GM21717 (cell line): ENCODE measurements around the gene S100A9.

Experiments used
- ATAC-seq: cut with Tn5 transposase; IDR thresholded peaks from one replicate; pipeline ENCODE4 v1.9.1; 2021; ENCODE audit warnings: mild to moderate bottlenecking, moderate library complexity; ENCODE audit not compliant: unreplicated experiment

Gene S100A9

DNA sequence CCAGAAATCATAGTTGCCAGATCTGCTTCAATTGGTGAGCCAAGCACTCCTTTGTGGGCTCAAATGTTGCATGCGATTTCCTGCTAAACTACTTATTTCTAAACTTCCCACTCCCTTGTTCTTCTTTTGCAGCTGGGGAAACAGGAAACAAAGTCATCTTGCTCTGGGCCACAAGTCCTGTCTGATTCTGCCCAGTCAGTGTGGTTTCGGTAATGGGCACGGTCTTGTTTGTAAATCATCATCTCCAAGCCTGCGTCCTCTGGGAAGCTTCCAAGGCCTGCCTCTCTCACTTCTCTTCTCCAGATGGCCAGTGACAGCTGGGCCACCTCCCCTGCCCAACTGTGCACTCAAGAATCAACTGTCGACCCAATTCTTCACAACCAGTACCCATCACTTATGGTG is 28.8 kb downstream of the S100A9 start:
- ATAC-seq: no peak

GRCh38 chr1:153387001-153387400 is 29.3 kb downstream of the S100A9 start:
- no peak for ATAC-seq

DNA sequence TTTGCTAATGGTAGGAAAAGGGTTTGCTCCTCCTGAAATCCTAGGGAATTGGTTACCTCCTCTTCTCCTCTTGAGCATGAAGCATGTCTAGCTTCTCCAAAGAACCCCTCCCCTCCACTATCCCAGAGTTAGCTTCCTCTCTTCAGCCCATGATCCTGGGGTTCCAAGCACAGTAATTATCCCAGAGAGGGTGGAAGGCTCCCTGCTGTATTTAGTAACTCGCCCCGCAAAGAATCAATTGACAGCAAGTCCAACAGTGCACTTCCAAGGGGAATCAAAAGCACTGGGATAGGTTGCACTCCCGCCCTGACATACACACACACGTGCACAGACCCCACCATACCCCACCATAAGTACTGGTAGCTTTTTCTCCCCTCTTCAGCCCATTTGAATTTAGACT is 30.1 kb downstream of the S100A9 start:
- ATAC-seq: no peak

GRCh38 chr1:153389401-153389800 is 31.7 kb downstream of the S100A9 start:
- no peak for ATAC-seq

GRCh38 chr1:153389973-153390879 is 32.6 kb downstream of the S100A9 start:
- no peak for ATAC-seq

GRCh38 chr1:153390938-153391710 is 33.5 kb downstream of the S100A9 start, which contains the start of gene S100A8:
Gene S100A8 (minus strand): TSS chr1:153391073. CDS start chr1:153390535, 538 bp downstream.
- no peak for ATAC-seq

DNA sequence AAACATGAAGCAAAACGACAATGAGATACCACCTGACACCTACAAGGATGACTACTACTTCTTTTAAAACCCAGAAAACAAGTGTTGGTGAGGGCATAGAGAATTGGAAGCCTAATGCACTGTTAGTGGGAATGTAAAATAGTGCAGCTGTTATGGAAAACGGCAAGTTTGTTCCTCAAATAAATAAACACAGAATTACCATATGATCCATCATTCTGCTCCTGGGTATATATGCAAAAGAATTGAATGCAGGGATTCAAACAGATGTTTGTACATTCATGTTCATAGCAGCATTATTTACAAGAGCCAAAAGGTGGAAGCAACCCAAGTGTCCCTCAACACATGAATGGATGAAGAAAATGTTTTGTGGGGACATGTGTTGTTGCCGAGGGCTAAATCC is 34.6 kb downstream of the S100A9 start:
- ATAC-seq: no peak

GRCh38 chr1:153392822-153393221 is 35.2 kb downstream of the S100A9 start:
- no peak for ATAC-seq

- no peak for ATAC-seq
Observed at GRCh38 chr1:153393926-153394325, 36.3 kb downstream of the S100A9 start.

DNA sequence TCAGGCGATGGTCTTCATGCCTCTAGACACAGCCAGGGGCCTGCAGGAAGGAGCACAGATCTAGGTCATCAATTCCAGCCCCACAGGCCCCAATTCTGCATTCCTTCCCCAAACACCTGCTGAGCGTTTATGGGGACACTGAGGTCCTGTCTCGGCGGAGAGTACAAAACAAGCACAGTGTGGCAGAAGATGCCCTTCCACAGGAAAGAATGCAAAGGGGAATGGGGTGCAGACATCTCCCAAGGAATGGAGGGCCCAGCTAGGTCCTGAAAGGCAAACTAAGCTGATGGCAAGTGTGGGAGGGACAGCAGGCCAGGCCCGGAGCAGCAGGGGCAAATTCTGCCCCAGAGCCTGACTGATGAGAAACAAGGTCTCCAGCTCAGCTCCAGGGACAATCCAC is 36.7 kb downstream of the S100A9 start:
- no peak for ATAC-seq

DNA sequence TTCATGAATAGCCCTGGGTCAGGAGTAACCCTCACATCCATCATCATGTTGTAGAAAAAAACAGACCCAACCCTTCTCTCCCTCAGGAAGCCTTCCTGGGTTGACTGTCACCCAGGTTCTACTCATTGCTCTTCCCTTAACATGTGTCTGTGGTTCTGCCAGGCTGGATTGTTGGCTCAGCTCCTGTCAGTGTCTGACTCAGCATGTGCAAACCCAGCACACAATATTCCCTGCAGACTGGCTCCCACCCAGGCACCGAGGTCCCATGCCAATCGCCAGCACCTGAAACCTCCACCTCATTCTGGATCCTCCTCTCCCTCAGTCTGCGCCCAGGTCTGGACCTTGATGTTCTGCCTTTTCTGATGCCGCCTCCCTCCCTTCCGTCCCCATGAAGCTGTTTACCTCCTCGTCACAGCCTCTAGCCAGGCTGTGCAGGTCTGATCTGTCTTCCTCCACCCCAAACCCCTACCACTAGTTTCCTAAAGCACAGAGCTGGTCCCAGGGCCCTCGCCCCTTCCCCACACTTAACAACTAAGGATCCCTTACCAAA is 37.6 kb downstream of the S100A9 start:
- no peak for ATAC-seq

GRCh38 chr1:153395776-153396175 is 38.1 kb downstream of the S100A9 start:
- ATAC-seq: no peak

DNA sequence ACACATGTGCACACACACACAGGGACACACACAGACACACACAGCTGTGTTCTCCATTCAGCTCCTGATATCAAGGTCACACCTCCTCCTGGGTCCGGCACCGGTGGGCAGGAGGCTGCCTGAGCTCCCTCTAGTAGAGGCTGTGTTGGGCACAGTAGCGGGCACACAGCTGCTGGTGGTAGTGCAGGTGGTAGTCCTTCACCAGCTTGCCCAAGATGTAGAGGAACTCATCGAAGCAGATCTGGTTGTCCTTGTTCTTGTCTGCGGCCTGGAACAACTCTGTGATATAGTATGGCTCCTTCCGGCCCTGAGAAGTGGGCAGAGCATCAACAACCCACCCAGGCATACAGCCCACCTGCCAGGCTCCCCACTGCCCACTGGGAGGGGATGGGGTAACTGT is 38.8 kb downstream of the S100A9 start:
- ATAC-seq: no peak

DNA sequence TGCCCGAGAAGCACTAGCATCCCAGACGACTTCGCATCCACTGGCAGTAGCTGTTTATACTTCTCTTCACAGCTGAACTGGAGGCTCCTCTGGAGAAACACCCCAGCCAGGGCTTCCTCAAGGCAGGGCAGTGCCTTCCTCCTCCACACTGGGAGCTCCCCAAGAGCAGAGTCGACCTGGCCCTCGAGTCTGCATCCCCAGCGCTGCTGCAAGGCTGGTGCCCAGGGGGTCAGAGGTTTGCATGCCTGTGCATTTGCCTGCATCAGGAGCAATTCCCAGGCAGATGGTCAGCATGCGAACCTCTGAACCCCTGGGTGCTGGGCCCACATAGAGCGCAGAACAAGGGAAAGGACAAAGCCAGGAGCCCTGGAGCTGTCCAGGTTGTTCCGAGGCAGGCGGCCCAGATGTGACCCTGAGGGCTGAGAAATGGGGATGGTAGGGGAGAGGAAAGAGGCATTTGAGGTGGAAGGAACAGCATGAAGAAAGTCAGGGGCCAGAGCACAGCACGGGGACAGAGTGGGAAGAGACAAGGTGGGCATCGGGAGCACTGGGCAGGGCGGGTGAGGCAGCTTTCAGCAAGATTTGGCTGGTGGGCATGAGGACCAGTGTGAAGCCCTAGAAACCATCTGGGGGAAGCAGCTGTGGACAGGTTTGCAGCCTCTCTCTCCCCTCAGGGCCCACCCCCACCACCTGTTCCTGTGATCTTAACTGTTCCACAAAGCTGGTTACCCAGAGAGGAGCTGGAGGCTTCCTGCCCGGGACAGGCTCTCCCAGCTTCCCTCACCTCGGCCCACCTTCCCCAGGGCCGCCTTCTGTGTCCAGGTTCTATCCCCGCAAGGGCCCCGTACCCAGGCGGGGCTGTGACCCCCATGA is 39.6 kb downstream of the S100A9 start:
- no peak for ATAC-seq

- ATAC-seq: no peak
Observed at GRCh38 chr1:153397924-153398651, 40.4 kb downstream of the S100A9 start.

GRCh38 chr1:153399401-153400055 is 41.9 kb downstream of the S100A9 start:
- ATAC-seq: no peak

GRCh38 chr1:153400244-153400643 is 42.6 kb downstream of the S100A9 start:
- ATAC-seq: no peak

DNA sequence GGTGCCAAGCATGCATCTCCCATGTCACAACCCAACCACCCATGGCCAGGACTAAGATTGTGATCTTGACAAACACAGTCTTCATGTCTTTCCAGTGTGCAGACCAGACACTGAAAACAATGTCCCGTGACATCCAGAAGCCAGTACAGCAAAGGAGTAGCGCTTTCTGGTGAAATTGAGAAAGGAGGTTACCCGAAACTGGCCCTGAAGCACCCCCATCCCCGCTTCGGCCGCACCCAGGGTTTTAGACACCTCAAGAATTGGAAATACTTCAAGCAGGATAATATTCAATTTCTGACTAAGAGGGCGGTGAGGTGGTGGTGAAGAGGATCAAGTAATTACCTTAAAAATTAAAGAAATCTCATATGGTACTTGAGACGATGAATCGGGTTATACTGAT is 43.8 kb downstream of the S100A9 start:
- ATAC-seq: no peak

DNA sequence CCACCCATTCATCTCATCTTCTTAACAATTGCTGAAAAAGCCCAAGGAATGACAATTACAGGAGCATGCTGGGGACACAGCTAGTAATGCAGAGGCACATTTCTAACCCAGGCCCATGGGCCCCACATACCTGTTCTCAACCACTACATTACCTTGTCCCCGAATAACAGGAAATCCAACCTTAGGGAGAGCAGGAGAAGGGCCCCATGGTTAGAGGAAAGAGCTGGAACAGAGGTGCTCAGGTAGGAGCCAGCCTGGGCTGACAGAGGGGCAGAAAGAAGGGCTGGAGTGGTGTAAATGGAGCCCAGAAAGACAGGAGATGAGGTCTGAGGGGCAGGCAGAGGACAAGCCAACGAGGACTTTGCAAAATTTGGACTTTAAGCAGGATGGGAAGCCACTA is 44.6 kb downstream of the S100A9 start:
- ATAC-seq: no peak
